ENCODE measurements around the gene FBXL7. TPM values are rescaled to one million over a fixed set of nuclear protein-coding genes. Genes with fewer than 3 reads are reported as not detected.

FBXL7 gene
- total and polyA plus RNA-seq, 9 of the 15 experiments (the other 6 are each of a cell fraction or from before 2014, with no cell fraction given): 0.04 to 0.08 TPM; not detected in 7

DNA sequence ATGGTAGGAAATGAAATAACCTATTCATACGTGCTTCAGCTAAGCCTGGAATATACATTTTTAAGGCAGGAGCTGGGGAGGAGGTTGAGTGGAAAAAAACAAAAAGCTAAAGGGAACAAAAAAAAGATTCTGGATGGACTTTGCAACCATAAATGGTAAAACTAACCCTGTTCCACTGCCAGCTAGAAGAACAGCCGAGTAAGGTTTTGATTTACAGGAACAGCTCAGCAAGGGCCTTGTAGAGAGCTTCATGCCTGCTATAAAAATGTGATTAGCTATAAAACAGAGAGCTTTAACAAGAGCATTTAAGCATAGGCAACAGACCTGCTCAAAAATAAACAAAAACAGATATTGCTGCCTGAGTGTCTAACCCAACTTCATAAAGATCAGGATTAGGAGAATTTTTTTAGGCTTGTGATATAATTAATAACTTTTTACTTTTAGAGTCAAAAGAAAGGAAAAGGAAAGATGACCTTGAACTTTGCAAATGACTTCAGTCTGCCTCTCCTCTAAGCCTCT is 194.8 kb downstream of the FBXL7 start:
- H3K4me3 ChIP-seq: no peak overlapping the region
- BruUV-seq (replicated peaks): no TSS peak
- DNase-seq (ENCODE audit: extremely low read depth in 1 of 4, low spot score in 3 of 4) (no peak), ATAC-seq (no peak), FAIRE-seq (no peak)
- H3K9me3 ChIP-seq (replicated peaks; ENCODE audit: control insufficient read depth, insufficient read depth, low read depth, low read length): no peaks in the 10 kb centered on the region; the same call in 1 of the 2 replicates
- ChIA-PET POLR2A (no interaction called here), CTCF (ENCODE audit: low intra/inter-chr PET ratio) (no interaction called here)
- WGBS (ENCODE audit: insufficient coverage, low coverage, missing lambda C conversion rate): 3% methylated on average over 2 of the region's 2 CpGs
- no peak overlapping the region for H2AFZ ChIP-seq (ENCODE audit: low read depth, low read length)
- H3K27me3 ChIP-seq (ENCODE audit: control insufficient read depth in 2 of 2, insufficient read depth in 2 of 2, low read length in 2 of 2): no peaks in the 10 kb centered on the region
- no peaks in the 10 kb centered on the region for H3K9me1 ChIP-seq (ENCODE audit: control insufficient read depth, insufficient read depth, low read length)
- no peaks in the 10 kb centered on the region for H4K20me1 ChIP-seq (replicated peaks; ENCODE audit: control insufficient read depth, insufficient read depth, low read length)
- H3K27ac ChIP-seq (ENCODE audit: extremely low read depth, low read depth, low read length): no peak overlapping the region
- no peak overlapping the region for H3K4me2 ChIP-seq (ENCODE audit: insufficient read depth, low read length)
- H3K4me1 ChIP-seq (replicated peaks in 1 of 2; ENCODE audit: control insufficient read depth in 2 of 2, insufficient read depth in 2 of 2, low read length in 2 of 2): no peaks in the 10 kb centered on the region
- H3K9ac ChIP-seq (ENCODE audit: insufficient read depth in 1 of 2, low read depth in 2 of 2, low read length in 2 of 2): no peak overlapping the region
- H3K36me3 ChIP-seq (ENCODE audit: control insufficient read depth, insufficient read depth, low read length): no peaks in the 10 kb centered on the region
- TF ChIP-seq KAT7 (CRISPR knock-in tag; IDR thresholded peaks at IDR 0.05; ENCODE audit: borderline replicate concordance): no peak
- TF ChIP-seq RBFOX2 (IDR thresholded peaks at IDR 0.05; ENCODE audit: low read depth, low read length): no peak
- TF ChIP-seq, protein P1, sequence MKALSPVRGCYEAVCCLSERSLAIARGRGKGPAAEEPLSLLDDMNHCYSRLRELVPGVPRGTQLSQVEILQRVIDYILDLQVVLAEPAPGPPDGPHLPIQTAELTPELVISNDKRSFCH (CRISPR knock-in tag; IDR thresholded peaks at IDR 0.05): no peak
- TF ChIP-seq, protein P1 (tag; IDR thresholded peaks at IDR 0.05): no peak
- no peak for TF ChIP-seq ILF3 (IDR thresholded peaks at IDR 0.05; ENCODE audit: borderline replicate concordance)
- no peak for TF ChIP-seq ZNF436 (CRISPR knock-in tag; IDR thresholded peaks at IDR 0.05)
- no peak for TF ChIP-seq IFI16 (CRISPR knock-in tag; IDR thresholded peaks at IDR 0.05)
- no peak for TF ChIP-seq RBM39 (optimal IDR thresholded peaks at IDR 0.05; ENCODE audit: low read depth, low read length)
- no peak for TF ChIP-seq ZNF174 (CRISPR knock-in tag; IDR thresholded peaks at IDR 0.05)
- no peak for TF ChIP-seq DNMT1 (IDR thresholded peaks at IDR 0.05)
- TF ChIP-seq ZNF584 (CRISPR knock-in tag; IDR thresholded peaks at IDR 0.05; ENCODE audit: low read depth): no peak
- no peak for TF ChIP-seq L3MBTL2 (IDR thresholded peaks at IDR 0.05)
- TF ChIP-seq, protein P2, sequence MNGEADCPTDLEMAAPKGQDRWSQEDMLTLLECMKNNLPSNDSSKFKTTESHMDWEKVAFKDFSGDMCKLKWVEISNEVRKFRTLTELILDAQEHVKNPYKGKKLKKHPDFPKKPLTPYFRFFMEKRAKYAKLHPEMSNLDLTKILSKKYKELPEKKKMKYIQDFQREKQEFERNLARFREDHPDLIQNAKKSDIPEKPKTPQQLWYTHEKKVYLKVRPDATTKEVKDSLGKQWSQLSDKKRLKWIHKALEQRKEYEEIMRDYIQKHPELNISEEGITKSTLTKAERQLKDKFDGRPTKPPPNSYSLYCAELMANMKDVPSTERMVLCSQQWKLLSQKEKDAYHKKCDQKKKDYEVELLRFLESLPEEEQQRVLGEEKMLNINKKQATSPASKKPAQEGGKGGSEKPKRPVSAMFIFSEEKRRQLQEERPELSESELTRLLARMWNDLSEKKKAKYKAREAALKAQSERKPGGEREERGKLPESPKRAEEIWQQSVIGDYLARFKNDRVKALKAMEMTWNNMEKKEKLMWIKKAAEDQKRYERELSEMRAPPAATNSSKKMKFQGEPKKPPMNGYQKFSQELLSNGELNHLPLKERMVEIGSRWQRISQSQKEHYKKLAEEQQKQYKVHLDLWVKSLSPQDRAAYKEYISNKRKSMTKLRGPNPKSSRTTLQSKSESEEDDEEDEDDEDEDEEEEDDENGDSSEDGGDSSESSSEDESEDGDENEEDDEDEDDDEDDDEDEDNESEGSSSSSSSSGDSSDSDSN (IDR thresholded peaks at IDR 0.05; ENCODE audit: borderline replicate concordance in 1 of 2, low read depth in 2 of 2, low read length in 2 of 2): no peak
- no peak for TF ChIP-seq TCFL5 (CRISPR knock-in tag; conservative IDR thresholded peaks at IDR 0.05)
- no peak for TF ChIP-seq SRSF7 (optimal IDR thresholded peaks at IDR 0.05; ENCODE audit: low read depth, low read length)
- in situ Hi-C loops (cut with MboI) (no loop called here), intact Hi-C loops (cut with micrococcal nuclease) (no loop called here)
- H3K79me2 ChIP-seq (ENCODE audit: control insufficient read depth, insufficient read depth, low read length): no peaks in the 10 kb centered on the region

Data from K562 (cell line).